ENCODE measurements around the gene PRPF38B. TPM values are rescaled to one million over a fixed set of nuclear protein-coding genes. Genes with fewer than 3 reads are reported as not detected.

Gene PRPF38B
- total and polyA plus RNA-seq, 10 of the 15 experiments (the other 5 are each of a cell fraction or from before 2014, with no cell fraction given), result 32.9 to 79.2 (median 47.8) TPM

DNA sequence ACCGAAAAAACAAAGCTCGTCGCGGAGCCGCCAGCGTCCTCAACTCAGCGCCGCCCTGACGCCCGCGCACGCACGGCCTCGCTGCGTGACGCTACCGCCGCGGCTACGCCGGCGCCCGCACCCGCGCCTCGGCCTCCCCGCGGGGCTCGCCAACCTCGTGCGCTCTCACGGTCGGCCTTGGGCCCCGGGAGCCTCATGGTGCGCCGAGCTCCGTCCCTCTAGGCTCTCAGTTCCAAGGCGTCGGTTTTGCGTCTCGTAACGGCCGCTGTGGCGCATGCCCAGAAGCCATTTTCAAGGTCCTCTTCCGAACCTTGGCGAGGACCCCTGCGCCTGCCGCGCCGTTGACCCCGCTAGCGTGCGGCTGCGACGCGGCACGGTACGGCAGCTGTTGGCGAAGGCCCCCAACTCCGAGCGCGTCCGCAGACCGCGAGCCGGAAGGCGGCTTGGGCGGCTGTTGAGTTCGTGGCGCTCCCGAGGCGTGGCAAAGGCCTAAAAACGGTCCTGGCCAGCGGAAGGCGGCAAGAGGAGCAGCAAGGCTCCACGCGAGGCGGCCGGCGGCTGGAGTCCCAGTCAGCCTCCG, 31.0 kb upstream of the PRPF38B start, which contains the start of gene HENMT1 (continued):
- TF ChIP-seq, protein P1, sequence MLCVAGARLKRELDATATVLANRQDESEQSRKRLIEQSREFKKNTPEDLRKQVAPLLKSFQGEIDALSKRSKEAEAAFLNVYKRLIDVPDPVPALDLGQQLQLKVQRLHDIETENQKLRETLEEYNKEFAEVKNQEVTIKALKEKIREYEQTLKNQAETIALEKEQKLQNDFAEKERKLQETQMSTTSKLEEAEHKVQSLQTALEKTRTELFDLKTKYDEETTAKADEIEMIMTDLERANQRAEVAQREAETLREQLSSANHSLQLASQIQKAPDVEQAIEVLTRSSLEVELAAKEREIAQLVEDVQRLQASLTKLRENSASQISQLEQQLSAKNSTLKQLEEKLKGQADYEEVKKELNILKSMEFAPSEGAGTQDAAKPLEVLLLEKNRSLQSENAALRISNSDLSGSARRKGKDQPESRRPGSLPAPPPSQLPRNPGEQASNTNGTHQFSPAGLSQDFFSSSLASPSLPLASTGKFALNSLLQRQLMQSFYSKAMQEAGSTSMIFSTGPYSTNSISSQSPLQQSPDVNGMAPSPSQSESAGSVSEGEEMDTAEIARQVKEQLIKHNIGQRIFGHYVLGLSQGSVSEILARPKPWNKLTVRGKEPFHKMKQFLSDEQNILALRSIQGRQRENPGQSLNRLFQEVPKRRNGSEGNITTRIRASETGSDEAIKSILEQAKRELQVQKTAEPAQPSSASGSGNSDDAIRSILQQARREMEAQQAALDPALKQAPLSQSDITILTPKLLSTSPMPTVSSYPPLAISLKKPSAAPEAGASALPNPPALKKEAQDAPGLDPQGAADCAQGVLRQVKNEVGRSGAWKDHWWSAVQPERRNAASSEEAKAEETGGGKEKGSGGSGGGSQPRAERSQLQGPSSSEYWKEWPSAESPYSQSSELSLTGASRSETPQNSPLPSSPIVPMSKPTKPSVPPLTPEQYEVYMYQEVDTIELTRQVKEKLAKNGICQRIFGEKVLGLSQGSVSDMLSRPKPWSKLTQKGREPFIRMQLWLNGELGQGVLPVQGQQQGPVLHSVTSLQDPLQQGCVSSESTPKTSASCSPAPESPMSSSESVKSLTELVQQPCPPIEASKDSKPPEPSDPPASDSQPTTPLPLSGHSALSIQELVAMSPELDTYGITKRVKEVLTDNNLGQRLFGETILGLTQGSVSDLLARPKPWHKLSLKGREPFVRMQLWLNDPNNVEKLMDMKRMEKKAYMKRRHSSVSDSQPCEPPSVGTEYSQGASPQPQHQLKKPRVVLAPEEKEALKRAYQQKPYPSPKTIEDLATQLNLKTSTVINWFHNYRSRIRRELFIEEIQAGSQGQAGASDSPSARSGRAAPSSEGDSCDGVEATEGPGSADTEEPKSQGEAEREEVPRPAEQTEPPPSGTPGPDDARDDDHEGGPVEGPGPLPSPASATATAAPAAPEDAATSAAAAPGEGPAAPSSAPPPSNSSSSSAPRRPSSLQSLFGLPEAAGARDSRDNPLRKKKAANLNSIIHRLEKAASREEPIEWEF (IDR thresholded peaks at IDR 0.05; ENCODE audit: insufficient replicate concordance, low read depth, low read length), result no peak
- TF ChIP-seq MTA2 (IDR thresholded peaks at IDR 0.05; ENCODE audit: low read depth) (no peak), JUNB (IDR thresholded peaks at IDR 0.05) (no peak), RUNX3 (IDR thresholded peaks at IDR 0.05; ENCODE audit: low read length) (peak; percentile 51), TAF1 (IDR thresholded peaks at IDR 0.05; ENCODE audit: borderline replicate concordance, low read depth, low read length) (peak; percentile 71; the same call in 1 of the 2 replicates), KAT2A (conservative IDR thresholded peaks at IDR 0.05; ENCODE audit: control insufficient read depth, low read depth, low read length) (no peak), HDGF (IDR thresholded peaks at IDR 0.05) (no peak), MTA3 (IDR thresholded peaks at IDR 0.05; ENCODE audit: borderline replicate concordance, low read length) (no peak; the same call in 1 of the 2 replicates), NFYB (IDR thresholded peaks at IDR 0.05; ENCODE audit: insufficient read depth, low read depth, low read length) (no peak), MAX (IDR thresholded peaks at IDR 0.05; ENCODE audit: low read depth, low read length) (peak; percentile 91), BCL3 (IDR thresholded peaks at IDR 0.05; ENCODE audit: borderline replicate concordance, insufficient read depth, low read depth, low read length, poor library complexity, severe bottlenecking) (no peak), NR2C1 (IDR thresholded peaks at IDR 0.05) (peak; percentile 48), ZNF622 (IDR thresholded peaks at IDR 0.05) (no peak), CHD2 (IDR thresholded peaks at IDR 0.05; ENCODE audit: borderline replicate concordance, low read depth, low read length) (peak; percentile 14; the same call in 1 of the 2 replicates)
- TF ChIP-seq, protein P2, sequence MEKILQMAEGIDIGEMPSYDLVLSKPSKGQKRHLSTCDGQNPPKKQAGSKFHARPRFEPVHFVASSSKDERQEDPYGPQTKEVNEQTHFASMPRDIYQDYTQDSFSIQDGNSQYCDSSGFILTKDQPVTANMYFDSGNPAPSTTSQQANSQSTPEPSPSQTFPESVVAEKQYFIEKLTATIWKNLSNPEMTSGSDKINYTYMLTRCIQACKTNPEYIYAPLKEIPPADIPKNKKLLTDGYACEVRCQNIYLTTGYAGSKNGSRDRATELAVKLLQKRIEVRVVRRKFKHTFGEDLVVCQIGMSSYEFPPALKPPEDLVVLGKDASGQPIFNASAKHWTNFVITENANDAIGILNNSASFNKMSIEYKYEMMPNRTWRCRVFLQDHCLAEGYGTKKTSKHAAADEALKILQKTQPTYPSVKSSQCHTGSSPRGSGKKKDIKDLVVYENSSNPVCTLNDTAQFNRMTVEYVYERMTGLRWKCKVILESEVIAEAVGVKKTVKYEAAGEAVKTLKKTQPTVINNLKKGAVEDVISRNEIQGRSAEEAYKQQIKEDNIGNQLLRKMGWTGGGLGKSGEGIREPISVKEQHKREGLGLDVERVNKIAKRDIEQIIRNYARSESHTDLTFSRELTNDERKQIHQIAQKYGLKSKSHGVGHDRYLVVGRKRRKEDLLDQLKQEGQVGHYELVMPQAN (conservative IDR thresholded peaks at IDR 0.05), result 0 out of 2 replicates have a peak, but pooled peaks have one; percentile 52
- TF ChIP-seq, protein P3, sequence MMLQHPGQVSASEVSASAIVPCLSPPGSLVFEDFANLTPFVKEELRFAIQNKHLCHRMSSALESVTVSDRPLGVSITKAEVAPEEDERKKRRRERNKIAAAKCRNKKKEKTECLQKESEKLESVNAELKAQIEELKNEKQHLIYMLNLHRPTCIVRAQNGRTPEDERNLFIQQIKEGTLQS (IDR thresholded peaks at IDR 0.05; ENCODE audit: borderline replicate concordance, extremely low read depth, low read depth, low read length), result no peak
- TF ChIP-seq, protein P4, sequence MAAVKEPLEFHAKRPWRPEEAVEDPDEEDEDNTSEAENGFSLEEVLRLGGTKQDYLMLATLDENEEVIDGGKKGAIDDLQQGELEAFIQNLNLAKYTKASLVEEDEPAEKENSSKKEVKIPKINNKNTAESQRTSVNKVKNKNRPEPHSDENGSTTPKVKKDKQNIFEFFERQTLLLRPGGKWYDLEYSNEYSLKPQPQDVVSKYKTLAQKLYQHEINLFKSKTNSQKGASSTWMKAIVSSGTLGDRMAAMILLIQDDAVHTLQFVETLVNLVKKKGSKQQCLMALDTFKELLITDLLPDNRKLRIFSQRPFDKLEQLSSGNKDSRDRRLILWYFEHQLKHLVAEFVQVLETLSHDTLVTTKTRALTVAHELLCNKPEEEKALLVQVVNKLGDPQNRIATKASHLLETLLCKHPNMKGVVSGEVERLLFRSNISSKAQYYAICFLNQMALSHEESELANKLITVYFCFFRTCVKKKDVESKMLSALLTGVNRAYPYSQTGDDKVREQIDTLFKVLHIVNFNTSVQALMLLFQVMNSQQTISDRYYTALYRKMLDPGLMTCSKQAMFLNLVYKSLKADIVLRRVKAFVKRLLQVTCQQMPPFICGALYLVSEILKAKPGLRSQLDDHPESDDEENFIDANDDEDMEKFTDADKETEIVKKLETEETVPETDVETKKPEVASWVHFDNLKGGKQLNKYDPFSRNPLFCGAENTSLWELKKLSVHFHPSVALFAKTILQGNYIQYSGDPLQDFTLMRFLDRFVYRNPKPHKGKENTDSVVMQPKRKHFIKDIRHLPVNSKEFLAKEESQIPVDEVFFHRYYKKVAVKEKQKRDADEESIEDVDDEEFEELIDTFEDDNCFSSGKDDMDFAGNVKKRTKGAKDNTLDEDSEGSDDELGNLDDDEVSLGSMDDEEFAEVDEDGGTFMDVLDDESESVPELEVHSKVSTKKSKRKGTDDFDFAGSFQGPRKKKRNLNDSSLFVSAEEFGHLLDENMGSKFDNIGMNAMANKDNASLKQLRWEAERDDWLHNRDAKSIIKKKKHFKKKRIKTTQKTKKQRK (IDR thresholded peaks at IDR 0.05; ENCODE audit: low read depth, low read length), result no peak
